GM19193 (cell line): ENCODE data around the gene LRPPRC.

ENCODE experiments used
- POLR2A ChIP-seq: IDR thresholded peaks from 4 replicates; pipeline ENCODE4 v1.6.1; 2011; ENCODE audit not compliant: insufficient read depth, insufficient read length; ENCODE audit errors: extremely low read depth

Gene LRPPRC

GRCh38 chr2:43993437-43993836 is 2.4 kb downstream of the LRPPRC start:
- TF ChIP-seq POLR2A: no peak

- no peak for TF ChIP-seq POLR2A
Measured at GRCh38 chr2:43989545-43989944, 6.2 kb downstream of the LRPPRC start.

- TF ChIP-seq POLR2A: no peak
Measured at GRCh38 chr2:43986600-43986999, 9.2 kb downstream of the LRPPRC start.

- TF ChIP-seq POLR2A: no peak
Measured at GRCh38 chr2:43985359-43985758, 10.4 kb downstream of the LRPPRC start.

GRCh38 chr2:43984533-43984932 is 11.3 kb downstream of the LRPPRC start:
- TF ChIP-seq POLR2A: no peak

GRCh38 chr2:43980902-43981301 is 14.9 kb downstream of the LRPPRC start:
- no peak for TF ChIP-seq POLR2A

- TF ChIP-seq POLR2A: no peak
Measured at GRCh38 chr2:43977677-43978375, 18.0 kb downstream of the LRPPRC start.

GRCh38 chr2:43960921-43961320 is 34.9 kb downstream of the LRPPRC start:
- TF ChIP-seq POLR2A: no peak

GRCh38 chr2:43958397-43959275 is 37.2 kb downstream of the LRPPRC start:
- TF ChIP-seq POLR2A: no peak

- no peak for TF ChIP-seq POLR2A
Measured at GRCh38 chr2:43950383-43951008, 45.3 kb downstream of the LRPPRC start.

GRCh38 chr2:43948370-43948769 is 47.4 kb downstream of the LRPPRC start:
- no peak for TF ChIP-seq POLR2A

GRCh38 chr2:43946685-43947084 is 49.1 kb downstream of the LRPPRC start:
- no peak for TF ChIP-seq POLR2A

- no peak for TF ChIP-seq POLR2A
Measured at GRCh38 chr2:43945439-43945838, 50.4 kb downstream of the LRPPRC start.

- TF ChIP-seq POLR2A: no peak
Measured at GRCh38 chr2:43944915-43945314, 50.9 kb downstream of the LRPPRC start.

GRCh38 chr2:43943809-43944452 is 51.9 kb downstream of the LRPPRC start:
- no peak for TF ChIP-seq POLR2A
